COR-L47 (cell line): ENCODE measurements around the gene CLCN2.
A peak's percentile ranks its signal among the peaks of the same experiment; 100 is the strongest.

Experiments
- DNase-seq: peaks from one replicate; lab custom pipeline; 2025; lab: John Stamatoyannopoulos, UW

Gene CLCN2

DNA sequence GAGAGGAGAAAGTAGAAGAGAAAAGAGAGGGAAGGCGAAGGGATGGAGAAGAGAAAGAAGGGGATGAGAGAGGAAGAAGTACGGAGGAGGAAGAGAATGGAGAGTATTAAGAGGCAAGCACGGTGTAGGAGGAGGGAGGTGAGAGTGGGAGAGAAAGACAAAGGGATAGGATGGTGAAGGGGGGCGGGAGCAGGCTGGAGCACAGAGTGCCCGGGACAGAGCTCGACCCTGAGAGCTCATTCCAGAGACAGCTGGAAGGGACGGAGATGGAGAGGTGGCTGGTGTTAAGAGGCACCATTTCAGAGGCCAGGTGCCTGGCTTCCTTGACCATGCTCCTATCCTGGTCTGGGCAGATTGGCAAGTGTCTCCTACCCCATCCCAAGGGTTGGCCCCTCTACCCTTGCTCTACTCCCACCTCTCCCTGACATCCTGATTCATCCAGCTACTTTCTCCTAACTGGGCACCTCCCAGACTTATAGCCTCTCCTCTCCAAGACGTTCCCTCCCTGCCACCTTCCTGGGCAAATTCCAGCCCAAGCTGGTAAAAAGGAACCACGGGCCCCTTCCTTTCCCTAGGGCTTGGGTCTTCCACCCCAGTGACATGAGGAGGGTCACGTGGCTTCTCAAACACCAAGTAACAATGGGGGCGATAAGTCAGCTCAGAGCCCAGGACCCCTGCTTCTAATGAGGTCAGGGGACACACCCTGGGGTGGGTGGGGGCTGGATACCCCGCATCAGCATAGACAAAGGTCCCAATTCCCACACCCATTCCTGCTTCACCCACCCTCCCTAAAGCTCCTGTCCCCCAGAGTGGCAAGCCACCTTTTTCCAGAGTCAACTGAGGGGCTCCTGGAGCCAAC, 1.1 kb downstream of the CLCN2 start:
- no peak for DNase-seq

DNA sequence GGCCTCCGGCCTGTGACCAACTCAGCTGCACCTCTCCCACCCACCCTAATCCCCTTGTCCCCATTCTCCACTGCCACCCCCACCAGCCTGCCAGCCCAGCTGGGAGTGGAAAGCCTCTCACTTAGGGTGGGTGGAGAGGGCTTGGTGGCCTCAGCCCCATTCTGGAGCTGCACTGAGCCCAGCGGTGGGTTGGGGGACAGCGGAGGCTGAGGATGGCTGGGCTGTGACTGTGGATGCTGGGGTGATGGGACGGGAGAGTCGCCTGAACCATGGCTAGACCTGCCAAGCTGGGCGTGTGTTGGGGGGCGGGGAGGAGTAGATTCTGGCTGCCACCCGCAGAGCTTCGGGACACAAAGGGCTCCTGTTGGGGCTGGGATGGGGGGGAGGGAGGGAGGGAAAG, 1.8 kb downstream of the CLCN2 start:
- DNase-seq: no peak

DNA sequence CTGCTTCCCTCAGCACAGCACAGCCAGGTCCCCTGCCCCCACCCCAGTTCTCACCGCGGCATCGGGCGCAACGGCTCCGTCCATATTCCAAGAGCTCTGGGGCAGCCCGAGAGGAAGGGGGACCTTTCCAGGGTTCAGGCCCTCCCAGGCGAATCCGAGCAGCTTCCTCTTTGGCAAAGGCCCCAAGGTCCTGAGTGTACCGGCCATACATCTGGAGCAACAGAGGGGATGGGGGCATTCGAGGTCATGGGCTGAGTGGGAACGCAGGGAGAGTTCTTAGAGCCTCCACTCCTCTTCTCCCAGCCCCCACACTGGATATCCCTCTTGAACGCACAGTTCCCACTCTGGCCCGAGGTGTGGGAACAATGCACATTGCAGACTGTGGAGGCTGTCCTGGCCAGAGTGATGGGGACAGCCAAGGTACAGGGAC, 2.5 kb downstream of the CLCN2 start:
- no peak for DNase-seq

DNA sequence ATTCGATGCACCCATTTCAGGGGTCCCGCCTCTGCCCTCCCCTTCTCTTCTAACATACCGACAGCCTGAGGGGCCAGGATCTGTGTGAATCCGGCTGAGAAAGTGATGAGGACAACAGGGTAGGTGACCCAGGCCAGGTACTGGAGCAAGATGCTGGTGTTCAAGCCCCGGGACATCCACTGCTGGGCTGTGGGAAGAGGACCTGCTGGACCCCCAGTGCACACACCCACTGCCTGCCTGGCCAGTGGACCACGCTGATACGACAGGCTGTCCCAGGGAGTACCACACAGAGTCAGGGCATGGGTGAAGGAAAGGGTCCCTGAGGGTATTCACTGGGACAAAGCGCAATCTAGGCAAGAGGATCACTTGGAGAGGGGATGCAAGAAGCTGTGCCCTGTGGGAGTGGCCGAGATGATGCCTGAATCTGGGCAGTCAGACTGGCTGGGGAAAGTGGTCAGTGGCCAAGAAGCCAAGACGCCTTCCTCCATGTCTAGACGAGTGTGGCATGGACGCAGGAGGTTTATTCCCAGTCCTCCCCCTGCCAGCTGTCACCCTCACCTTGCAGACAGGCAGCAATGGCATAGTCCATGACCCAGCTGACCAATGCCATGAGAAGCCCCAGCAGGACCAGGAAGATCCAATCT, 3.2 kb downstream of the CLCN2 start:
- DNase-seq: no peak

DNA sequence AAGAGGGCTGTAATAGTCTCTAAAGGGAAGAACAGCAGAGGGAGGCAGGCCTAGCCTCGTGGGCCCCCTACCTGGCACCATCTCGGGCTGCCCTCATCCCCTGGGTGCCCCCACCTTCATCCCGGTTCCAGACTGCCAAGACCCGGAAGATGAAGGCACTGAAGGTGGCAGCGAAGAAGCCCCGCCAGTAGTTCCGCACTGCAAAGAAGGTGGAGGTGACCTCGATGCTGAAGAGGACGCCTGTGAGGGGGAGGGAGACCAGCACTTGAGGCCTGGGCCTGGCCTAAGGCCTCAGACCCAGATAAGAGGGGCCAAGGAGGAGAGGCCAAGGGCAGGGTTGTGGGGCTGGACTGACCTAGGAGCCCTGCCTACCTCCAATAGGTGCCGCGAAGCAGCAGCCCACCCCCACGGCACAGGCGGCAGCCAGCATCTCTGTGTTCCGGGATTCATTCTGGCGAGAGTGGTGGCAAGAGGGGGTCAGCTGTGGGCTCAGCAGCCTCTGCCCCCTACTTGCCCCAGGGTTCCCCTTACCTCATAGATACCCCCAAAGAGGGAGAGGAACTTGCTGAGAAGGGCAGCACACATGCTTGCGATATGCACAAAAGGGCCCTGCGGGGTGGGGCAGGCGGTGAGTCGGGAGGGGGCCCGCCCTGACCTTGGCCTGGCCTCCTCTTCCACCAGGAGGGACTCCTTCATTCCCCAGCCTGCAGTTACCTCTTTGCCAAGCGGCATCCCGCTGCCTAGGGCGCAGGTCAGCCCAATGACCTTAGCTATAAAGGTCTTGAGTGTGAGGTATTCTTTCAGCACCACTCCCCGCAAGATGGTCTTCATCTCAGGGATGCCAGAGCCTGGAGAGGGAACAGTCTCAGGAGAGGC, 3.9 kb downstream of the CLCN2 start:
- DNase-seq: no peak

DNA sequence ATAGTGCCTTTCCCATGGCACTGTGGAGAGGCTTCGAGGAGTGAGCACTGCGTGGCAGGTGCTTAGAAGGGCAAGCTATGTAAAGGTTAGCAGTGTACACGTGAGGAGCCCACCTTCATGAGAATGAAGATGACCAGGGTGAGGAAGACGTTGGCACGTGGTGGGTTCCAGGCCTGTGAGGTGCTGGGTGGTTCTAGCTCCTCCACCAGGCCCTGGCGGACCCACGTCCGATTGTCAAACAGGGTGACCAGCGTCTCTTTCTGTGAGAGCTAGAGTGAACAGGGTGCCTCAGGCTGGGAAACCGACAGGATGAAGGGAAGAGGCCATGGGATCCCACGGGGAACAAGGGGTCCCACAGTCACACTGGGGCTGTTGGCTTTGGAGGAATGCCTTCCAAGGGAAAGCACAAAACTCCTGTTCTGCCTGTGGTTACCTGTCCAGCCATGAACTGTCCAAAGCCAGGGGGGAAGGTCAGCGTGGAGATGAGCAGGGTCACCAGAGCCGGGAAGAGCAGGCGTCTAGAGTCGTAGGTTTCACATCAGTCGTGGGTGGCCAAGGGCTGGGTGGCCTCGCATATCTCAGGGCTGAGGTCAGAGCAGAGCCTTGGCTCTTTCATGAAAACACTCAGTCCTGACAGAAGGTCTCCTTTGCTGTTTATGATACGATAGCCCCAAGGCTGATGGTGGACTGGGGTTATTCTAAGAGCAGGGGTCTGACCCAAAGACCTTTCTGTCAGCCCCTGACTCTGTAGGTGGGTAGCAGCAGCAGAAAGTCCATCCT, 6.0 kb downstream of the CLCN2 start:
- no peak for DNase-seq

DNA sequence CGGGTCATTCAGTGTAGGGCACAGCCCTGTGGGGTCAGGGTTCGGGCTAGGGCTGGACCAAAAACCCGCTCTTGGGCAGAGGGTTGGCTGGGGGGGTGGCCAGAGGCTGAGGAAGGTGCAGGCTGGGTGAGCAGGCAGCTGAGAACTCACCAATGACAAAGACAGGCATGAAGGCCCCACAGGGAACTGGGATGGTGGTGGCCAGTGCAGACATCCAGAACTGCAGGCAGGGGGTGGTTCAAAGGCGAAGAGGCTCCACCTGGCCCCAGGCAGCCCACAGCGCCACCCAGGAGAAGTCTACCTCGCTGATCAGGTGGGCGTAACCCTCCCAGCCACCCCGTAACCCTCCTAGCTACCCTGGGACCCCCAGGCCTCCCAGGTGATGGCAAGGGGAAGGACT, 6.7 kb downstream of the CLCN2 start:
- DNase-seq: no peak

DNA sequence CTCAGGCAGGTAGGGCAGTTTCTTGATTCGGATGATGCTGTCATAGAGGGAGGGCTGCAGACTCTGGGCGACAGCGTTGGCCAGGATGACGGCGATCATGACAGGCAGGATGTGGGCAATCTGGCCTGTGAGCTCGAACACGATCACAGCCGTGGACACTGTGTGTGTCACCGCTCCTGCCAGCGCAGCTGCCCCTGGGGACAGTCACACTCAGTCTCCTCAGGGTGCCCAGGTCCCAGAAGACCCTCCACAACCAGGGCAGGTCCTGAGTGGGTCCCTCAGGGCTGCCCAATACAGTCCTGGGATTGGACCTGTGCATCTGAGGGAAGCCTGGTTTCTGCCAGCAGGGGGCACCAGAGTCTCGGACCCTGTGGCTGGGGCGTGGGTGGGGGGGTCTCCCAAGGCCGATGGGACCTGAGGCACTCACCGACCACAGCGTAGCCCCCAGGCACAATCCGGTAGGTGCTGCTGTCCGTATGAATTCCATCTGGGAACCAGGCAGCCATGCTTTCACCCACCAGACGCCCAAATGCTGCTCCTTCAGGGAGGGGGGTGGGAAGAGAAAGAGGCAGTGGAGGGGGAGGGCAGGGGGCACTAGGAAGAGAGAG, 7.2 kb downstream of the CLCN2 start:
- DNase-seq: peak; percentile 50

DNA sequence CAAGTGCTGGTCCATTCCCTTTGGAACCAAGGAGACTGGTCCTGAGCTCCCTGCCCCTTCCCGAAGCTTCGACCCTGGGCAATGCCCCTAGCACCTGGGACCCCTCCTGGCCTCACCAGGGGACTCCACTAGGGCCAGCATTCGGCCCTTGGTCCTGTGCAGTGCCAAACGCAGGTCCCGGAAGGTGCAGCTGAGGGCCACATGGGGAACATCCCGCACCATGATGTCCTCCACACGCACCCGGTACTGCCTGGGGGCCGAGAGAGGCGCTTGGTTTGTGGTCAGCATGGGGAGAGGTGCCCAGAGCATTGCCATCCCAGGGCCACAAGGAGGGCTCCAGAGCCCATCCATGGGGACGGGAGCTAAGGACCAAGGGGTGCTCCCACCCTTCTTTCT, 7.9 kb downstream of the CLCN2 start:
- DNase-seq: no peak

DNA sequence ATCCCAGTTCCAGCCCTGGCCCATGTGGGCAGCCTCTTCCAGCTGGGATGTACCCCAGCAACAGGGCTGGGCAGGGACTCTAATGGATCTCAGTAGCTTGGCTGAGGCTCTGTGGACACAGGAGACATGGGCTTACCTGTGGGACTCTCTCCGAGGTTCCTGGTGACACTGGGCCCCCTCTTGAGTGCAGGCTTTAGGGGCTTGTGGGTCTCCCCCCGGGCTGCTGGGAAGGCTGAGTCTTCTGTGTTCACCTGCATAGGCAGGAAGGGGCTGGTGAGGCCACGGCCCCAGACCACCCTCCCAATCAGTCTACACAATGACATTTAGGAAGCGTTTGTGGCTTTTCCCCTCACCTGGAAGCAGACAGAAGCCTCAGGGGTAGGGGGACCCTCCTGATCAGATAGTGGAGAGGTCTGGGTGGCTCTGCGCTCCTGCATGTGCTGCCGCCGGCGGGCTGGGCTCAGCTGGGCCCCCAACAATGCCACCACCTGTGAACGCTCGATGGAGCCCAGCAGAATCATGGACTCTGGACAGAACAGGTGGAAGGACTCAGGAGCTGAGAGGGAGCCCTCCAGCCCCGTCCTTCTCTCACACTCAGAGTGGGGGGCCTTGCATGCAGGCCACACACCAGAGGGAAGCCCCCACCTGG, 8.4 kb downstream of the CLCN2 start:
- DNase-seq: no peak

DNA sequence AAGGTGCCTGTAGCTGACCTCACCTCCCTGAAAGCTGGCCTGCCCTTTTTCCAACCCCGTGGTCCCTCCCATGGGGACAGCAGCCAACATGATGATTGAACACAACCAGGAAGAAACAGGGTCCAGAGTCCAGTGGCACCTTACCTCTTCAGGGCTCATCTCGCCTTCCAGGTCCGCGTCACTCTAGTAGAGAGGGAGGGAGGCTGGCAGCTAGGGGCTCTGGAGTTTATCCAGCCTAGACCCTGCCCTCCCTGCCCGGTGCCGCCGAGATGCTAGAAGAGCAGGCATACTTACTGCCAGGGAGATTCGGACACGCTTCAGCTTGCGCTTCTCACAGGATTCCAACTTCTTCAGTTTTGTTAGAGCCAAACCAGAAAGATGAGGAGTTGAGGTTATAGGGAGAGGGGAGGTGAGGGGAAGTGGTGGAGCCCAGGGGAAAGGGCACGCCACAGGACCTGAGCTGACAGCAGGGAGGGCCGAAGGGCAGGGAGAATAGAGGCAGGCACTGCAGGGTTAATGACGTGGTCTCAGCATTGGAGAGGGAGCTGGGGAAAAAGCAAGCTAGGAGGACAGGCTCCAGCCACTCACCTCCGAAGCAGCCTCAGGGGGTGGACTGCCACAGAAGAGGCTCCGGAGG, 9.1 kb downstream of the CLCN2 start:
- no peak for DNase-seq

DNA sequence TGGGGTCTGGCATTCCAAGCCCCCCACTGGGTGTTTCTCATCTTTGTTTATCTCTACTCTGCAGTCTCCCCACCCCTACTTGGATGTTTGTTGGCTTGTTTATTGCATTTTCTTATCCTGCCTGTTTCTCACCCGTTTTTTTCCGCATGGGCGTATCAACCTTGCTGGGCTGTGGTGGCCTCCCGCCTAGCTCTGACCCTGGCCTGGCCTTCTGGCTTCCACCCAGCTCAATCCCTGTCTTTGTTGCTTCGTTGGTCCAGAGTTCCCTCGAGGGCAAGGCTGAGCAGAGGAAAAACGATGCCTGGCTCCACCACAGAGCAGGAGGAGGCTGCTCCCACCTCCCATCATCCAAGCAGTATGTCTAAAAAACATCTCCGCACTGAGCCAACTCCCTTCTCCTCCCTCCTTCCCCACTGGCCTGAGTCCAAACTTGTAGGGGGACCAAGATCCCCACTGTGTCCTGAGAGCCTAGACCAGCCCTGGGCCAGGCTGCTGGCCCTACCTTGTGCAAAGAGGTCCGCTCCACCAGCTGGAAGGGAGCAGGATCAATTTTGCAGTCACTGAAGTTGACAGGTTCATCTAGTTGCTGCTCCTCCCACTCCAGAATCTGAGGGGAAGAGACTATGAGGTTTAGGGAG, 9.8 kb downstream of the CLCN2 start:
- no peak for DNase-seq

DNA sequence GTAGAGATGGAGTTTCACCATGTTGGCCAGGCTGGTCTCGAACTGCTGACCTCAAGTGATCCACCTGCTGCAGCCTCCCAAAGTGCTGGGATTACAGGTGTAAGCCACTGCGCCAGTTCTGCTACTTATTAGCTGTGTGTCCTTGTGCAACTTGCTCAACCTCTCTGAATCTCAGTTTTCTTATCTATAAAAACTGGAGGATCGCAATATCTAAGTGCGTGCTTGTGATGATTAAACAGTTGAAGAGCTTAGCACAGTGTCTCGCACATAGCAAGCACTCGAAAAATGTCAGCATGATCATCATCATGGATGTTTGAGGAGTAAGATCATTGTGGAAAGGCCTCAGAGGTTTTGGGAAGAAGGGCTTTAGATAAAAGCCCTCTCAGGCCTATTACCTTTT, 10.8 kb downstream of the CLCN2 start:
- no peak for DNase-seq

DNA sequence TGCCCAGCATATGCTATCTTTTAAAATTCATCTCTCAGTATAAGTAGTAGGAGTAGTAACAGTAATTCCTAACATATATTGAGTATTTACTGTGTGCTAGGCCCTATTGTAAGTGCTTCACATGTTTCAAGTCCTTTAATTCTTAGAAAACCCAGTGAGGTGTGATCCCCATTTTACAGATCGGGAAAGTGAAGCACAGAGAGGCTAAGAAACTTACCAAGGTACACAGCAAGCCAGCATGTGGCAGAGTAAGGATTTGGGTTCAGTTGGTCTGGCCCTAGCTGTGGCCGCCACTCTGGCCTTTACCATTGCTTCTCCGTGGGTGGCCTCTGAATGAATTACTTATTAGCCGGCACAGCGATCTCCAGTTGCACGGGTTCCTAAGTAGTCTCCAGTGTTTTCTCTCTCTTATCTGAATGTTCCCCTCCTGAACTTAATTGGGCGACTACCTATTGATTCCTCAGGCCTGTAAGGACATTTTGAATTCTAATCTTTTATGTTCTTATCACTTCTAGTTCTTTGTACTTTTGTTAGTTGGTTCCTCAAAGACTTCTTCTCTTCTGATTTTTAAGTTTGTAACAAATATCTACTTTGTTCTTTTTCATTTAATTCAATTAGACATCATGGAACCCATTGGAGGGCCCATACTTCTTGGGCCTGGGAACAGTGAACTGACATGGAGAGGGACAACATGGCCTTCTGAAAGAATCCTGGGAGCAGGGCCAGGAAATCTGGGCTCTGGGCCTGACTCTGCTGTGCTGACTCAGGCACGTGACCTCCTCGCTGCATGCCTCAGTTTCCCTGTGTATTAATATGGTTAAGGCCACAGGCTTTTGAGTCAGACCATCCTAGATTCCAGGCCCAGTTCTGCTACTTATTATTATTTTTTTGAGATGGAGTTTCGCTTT, 11.6 kb downstream of the CLCN2 start:
- no peak for DNase-seq

DNA sequence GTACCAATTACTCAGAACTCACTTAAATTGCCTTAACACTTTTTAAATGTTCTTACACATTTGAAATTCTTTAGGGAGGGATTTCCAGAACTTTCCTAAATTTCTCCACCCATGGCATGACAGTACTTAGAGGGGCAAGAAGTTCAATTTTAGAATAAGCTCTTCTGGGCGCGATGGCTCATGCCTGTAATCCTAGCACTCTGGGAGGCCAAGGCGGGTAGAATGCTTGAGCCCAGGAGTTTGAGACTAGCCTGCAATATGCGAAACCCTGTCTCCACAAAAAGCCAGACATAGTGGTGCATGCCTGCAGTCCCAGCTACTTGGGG, 13.4 kb downstream of the CLCN2 start:
- no peak for DNase-seq

DNA sequence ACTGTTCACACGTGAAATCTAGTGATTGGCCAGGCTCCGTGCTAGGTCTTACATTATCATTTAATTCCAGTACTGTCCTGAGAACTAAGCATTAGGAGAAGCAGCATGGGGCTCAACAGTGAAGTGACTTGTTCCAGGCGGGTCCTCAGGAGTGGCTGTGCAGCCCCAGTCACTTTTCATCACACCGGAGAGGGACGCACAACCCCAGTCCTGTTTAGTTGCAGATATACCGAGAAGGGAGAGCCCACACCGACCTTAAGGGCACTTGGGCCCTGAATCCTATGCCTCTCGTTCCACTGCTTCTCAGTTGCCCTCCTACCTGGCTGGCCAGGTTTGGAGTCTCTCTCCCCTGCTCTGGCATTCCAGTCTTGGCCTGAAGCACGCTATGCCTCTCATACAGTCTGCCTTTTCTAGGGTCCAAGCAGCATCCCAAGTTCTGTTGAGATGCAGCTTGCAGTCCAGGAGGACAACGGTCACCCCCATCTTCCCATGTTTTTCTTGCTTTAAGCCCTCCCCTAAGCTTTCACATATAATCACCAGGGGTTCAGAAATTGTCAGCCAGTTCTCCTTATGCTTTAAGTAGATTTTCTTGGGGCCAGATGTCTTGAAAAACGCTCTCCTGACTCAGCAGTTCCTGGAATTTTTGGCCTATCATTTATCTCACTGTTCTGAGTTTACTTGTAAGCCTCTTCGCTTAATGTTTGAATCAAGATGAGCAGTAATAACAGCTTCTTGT, 13.9 kb downstream of the CLCN2 start:
- no peak for DNase-seq

DNA sequence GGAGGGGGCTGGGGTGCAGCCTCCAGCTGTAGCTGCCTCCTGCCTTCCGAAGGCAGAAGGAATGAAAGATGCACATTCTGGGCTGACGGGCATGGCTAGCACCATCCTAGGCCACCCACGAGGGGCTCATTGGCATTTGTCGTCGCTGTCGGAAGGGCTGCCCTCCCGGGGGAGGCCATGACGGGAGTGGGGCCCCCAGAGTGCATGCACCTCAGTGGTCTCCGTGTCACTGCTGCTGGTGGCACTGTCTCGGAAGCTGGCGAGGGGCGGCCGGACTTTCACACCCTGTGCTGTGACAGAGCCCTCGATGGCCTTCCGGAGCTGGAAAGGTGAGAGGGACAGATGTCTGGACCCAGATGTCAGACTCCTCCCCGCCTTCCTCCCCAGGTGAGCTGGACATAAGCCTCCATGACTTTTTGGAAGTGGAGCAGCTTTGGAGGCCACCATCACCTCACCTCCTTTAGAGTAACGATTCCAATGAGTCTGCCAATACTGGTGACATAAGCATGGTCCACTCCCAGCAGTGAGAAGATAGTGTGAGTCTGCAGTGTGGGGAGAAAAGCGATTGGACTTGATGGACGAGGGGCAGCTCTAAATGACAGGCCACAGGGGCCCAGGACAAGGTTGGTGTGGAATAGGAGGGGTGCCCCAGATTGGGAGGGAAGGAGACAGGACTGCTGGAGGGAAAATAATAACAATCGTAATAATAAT, 14.8 kb downstream of the CLCN2 start:
- DNase-seq: no peak
